Superior temporal gyrus (tissue), 1 donor: Measurements from ENCODE around the gene FAAP20.

Source experiments
- DNase-seq: peaks from one replicate; pipeline ENCODE4 v3.0.0-alpha.2; 2016; ENCODE audit errors: extremely low spot score

Gene FAAP20

GRCh38 chr1:2177946-2178538 is 16.5 kb downstream of the FAAP20 start:
- DNase-seq = no peak

GRCh38 chr1:2177541-2177940 is 17.0 kb downstream of the FAAP20 start:
- no peak for DNase-seq

GRCh38 chr1:2176615-2177014 is 18.0 kb downstream of the FAAP20 start:
- DNase-seq = no peak

GRCh38 chr1:2175681-2176454 is 18.7 kb downstream of the FAAP20 start:
- DNase-seq = no peak

- no peak for DNase-seq
These were observed 19.5 kb downstream of the FAAP20 start for GRCh38 chr1:2175055-2175414.

GRCh38 chr1:2174348-2175054 is 20.1 kb downstream of the FAAP20 start:
- DNase-seq = peak; percentile 57

GRCh38 chr1:2173546-2174347 is 20.8 kb downstream of the FAAP20 start:
- no peak for DNase-seq

GRCh38 chr1:2172551-2173146 is 21.9 kb downstream of the FAAP20 start:
- no peak for DNase-seq

GRCh38 chr1:2172012-2172411 is 22.6 kb downstream of the FAAP20 start:
- no peak for DNase-seq

- no peak for DNase-seq
These were observed 24.4 kb downstream of the FAAP20 start for GRCh38 chr1:2170211-2170610.

GRCh38 chr1:2169200-2169836 is 25.3 kb downstream of the FAAP20 start:
- no peak for DNase-seq

- no peak for DNase-seq
These were observed 26.0 kb downstream of the FAAP20 start for GRCh38 chr1:2168535-2168934.

GRCh38 chr1:2168090-2168489 is 26.5 kb downstream of the FAAP20 start:
- no peak for DNase-seq

- no peak for DNase-seq
These were observed 27.9 kb downstream of the FAAP20 start for GRCh38 chr1:2166695-2167094.

GRCh38 chr1:2166254-2166653 is 28.3 kb downstream of the FAAP20 start:
- no peak for DNase-seq

- DNase-seq = no peak
These were observed 28.9 kb downstream of the FAAP20 start for GRCh38 chr1:2165646-2166045.

GRCh38 chr1:2163205-2163604 is 31.4 kb downstream of the FAAP20 start:
- no peak for DNase-seq

- DNase-seq = no peak
These were observed 33.9 kb downstream of the FAAP20 start for GRCh38 chr1:2160451-2161300.

GRCh38 chr1:2159124-2159523 is 35.4 kb downstream of the FAAP20 start:
- no peak for DNase-seq

- DNase-seq = no peak
These were observed 36.3 kb downstream of the FAAP20 start for GRCh38 chr1:2158272-2158671.
